Activated T-cell treated with anti-CD3 and anti-CD28 coated beads, Interleukin-2, amount 50 U/mL, for 4 hours (primary cell): ENCODE measurements around the gene DPYD. TPM values are rescaled to one million over a fixed set of nuclear protein-coding genes. Genes with fewer than 3 reads are reported as not detected.

Experiments used
- ATAC-seq, 2 donors: fragments of 200-7000 bp; cut with Tn5 transposase; one replicate each; pipeline ENCODE4 v1.10.0; 2021
- DNase-seq: peaks from one replicate; pipeline ENCODE4 v3.0.0-alpha.2; 2020
- H3K27me3 Mint-ChIP-seq: one replicate; pipeline ENCODE4 v1.8.0; 2021; ENCODE audit warnings: low read depth, mixed read lengths
- H3K36me3 Mint-ChIP-seq: one replicate; pipeline ENCODE4 v1.8.0; 2022; ENCODE audit warnings: mixed read lengths; ENCODE audit not compliant: insufficient read depth
- H3K4me1 Mint-ChIP-seq: one replicate; pipeline ENCODE4 v1.8.0; 2021; ENCODE audit warnings: low read depth, mixed read lengths
- H3K4me3 Mint-ChIP-seq: one replicate; pipeline ENCODE4 v1.8.0; 2021; ENCODE audit warnings: mild to moderate bottlenecking, moderate library complexity, mixed read lengths
- H3K9me3 Mint-ChIP-seq: one replicate; pipeline ENCODE4 v1.8.0; 2021; ENCODE audit warnings: mixed read lengths
- total RNA-seq, 3 donors: library from RNA; stranded (reverse); gene quantifications; one replicate each; pipeline ENCODE4 v1.2.1, GENCODE V29; 2021

DPYD gene
- 1 to 10 TPM; 2.1 to 3.5 (median 2.8) TPM for total RNA-seq

DNA sequence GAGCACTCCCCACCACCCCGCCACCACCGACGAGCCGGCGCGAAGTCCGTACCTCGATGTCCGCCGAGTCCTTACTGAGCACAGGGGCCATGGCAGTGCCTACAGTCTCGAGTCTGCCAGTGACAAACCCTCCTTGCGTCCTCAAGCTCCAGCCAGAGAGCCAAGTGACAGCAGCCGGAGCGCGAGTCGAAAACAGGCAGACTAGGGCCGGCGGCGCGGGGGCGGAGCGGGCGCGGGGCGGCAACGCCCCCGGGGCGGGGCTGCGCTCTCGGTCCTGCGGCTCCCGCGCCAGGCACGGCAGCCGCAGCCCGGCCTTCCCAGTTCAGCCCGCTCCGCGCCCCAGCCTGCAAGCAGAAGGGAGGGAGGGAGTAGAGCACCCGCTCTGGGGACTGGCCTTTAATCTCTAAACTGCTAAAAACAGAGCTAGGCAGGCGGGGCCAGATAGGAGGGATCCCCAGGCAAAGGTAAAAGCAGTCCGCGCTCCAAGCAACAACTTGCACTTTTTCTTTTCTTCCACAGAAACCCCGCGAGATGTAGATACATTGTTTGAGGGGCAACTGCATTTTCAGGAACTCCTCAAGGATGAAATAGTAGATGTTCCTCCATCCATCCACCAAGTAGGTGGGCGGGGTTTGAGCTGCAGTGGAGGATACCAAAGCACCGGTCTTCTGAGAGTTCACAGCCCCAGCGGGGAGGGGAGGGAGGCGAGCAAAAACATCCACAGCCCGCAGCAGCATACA lies at the start of gene DPYD:
Gene DPYD, minus strand, starts transcription at position 203 of the 740 bp plus-strand sequence. Its CDS starts 112 bp downstream, at position 91.
- no peaks in the 10 kb centered on the region for H3K27me3 Mint-ChIP-seq

DNA sequence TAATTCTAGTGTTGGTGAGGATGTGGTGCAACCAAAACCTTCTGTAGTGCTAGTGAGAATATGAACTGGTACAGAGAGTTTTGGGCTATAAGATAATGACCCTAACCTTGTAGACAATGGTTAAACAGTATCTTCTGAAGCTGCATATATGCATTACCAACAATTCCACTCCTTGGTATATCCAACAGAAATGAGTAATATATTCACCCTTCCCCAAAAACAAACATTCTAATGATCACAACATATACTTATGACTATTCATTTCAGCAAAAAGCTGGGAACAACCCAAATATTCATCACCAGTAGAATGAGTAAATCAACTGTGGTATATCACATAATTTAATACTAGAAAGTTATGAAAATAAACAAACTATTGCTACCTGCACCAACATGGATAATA lies 39.6 kb upstream of the DPYD start:
- ATAC-seq (no peak), DNase-seq (no peak)
- Mint-ChIP-seq H3K36me3 (no peaks in the 10 kb centered on the region), H3K4me3 (no peak overlapping the region), H3K9me3 (peaks cover 3% of the 10 kb centered on the region), H3K4me1 (no peaks in the 10 kb centered on the region), H3K27me3 (peaks cover 14% of the 10 kb centered on the region)

More for the DNA sequence above, at the start of gene DPYD:
- peak within 1 kb of the TSS; percentile 87 for H3K4me3 Mint-ChIP-seq
- H3K9me3 Mint-ChIP-seq, result no peaks in the 10 kb centered on the region
- ATAC-seq (peak; percentile 87 to 88), DNase-seq (peak; percentile 74)
- H3K4me1 Mint-ChIP-seq, result peaks cover 43% of the 10 kb centered on the region
- no peaks in the 10 kb centered on the region for H3K36me3 Mint-ChIP-seq

DNA sequence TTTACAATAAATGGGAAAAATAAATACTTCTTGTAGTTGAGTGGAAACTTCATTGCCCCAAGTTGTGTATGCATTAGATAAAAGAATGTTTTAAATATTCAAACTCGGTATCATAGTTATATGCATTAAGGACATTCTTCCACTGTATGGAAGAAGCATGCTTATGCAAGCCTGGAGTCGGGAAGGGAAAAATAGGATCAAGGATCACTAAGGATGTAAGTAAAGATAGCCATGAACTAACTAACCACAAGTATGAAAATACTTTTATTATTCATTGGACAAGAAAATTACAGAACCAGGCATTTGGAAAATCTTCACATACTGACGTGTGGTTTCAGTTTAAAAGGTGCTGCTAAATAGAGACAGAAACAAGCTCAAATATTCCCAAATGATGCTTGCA lies 26.9 kb upstream of the DPYD start:
- no peak for ATAC-seq
- no peaks in the 10 kb centered on the region for H3K27me3 Mint-ChIP-seq
- H3K36me3 Mint-ChIP-seq, result no peaks in the 10 kb centered on the region
- no peaks in the 10 kb centered on the region for H3K9me3 Mint-ChIP-seq
- no peak for DNase-seq
- no peak overlapping the region for H3K4me3 Mint-ChIP-seq
- peaks cover 9% of the 10 kb centered on the region for H3K4me1 Mint-ChIP-seq

DNA sequence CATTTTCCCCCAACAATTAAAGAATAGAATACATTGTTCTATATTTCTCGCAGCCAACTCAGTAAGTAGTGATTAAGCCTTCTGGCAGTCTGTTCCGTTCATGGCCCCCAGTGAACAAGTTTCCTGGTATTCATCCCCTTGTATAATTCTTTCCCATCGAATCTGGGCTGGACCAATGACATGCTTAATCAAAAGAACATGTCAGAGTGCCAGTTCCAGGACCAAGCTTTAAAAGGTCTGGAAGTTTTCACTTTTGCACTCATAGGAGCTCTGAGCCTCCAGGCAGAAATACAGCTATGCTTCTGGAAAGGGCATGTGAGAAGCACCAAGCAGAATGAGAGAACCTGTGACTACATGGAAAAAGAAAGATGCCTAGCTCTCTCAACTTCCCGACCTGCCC lies 22.5 kb upstream of the DPYD start:
- Mint-ChIP-seq H3K27me3 (no peaks in the 10 kb centered on the region), H3K4me1 (peaks cover 24% of the 10 kb centered on the region), H3K4me3 (no peak overlapping the region), H3K9me3 (no peaks in the 10 kb centered on the region), H3K36me3 (no peaks in the 10 kb centered on the region)
- ATAC-seq (no peak), DNase-seq (no peak)

DNA sequence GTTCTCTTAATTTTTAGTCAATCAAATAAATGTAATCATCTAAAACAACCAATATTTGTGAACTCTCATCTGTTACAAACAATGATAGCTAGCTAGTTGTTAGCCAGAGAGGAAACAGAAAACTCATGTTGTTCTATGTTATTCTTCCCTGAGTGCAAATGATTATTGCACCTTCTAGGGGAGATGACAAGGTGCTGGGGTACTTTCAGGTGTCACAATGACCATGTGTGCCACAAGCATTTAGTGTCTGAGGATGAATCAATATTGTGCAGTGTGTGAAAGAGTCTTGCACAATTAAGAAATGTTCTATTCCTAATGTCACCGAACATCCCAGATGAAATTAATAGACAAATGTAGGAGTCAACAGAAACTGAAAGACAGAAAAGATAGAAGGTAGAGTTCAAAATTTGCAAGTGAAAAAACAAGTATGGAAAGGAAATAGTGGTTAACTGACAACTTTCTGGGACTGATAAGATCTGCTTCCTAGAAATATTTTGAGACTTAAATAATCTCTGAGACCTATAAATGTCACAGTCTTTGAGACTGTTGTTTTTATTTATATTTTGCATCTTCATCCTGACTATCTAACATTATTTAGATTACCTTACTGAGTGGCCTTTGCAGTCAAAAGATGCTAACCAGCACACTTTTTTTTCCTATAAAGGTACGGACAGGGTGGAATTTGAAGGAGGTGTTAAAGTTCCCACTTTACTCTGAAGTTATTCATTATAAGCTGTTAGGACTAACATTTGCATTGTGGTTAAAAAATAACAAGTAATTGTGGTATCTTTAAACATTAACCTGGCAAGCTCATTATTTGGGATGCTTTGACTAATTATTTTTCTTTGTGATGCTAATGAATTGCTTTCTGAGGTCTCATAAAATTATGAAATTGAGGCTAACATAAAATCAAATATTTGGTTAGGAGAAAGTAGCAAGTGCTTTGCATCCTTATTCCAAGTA lies 21.6 kb upstream of the DPYD start:
- peak in 1 of 2 donors; percentile 46 for ATAC-seq
- Mint-ChIP-seq H3K9me3 (no peaks in the 10 kb centered on the region), H3K4me3 (peak overlapping the region; percentile 50)

DNA sequence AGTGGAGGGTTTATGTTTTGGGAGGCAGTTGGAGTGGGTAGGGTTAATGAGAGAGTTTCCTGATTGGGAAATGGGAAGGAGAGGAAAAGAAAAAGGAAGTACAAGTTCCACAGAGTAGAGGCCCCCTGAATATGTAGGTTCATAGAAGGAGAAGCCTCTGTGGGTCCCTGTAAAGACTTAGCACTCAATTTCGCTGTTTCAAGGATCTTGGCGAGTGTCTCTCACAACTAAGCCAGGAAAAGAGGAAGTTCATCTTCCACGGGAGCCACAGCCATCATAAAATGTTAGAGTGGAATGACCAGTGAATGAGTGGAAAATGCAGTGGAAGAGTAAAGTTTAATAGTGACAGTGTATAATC lies 17.4 kb upstream of the DPYD start:
- DNase-seq (no peak), ATAC-seq (no peak)
- Mint-ChIP-seq H3K27me3 (peaks cover 3% of the 10 kb centered on the region), H3K4me3 (no peak overlapping the region), H3K36me3 (no peaks in the 10 kb centered on the region), H3K9me3 (no peaks in the 10 kb centered on the region), H3K4me1 (peaks cover 28% of the 10 kb centered on the region)

More for the DNA sequence above, 21.6 kb upstream of the DPYD start:
- DNase-seq, result no peak
- peaks cover 28% of the 10 kb centered on the region for H3K4me1 Mint-ChIP-seq
- no peaks in the 10 kb centered on the region for H3K36me3 Mint-ChIP-seq
- no peaks in the 10 kb centered on the region for H3K27me3 Mint-ChIP-seq

DNA sequence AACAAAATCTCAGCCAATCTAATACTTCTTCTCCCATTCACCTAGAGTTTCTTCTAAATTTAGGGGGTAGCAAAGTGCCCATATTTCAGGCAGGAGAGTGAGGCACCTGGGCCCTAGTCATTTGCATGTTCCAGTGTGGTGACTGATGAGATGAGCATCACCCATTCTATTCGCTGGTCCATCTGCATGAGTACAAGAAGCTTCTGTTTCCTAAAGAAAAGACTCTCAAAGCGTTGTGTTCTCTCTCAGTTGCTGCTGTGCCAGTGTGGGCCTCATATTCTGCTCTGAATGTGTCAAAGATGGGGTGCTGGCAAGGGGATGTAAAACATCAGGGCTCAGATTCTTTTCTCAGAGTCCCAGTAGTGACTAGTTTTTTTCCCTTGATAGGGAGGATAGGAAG lies 16.1 kb upstream of the DPYD start:
- peaks cover 17% of the 10 kb centered on the region for H3K4me1 Mint-ChIP-seq
- H3K9me3 Mint-ChIP-seq, result no peaks in the 10 kb centered on the region
- H3K27me3 Mint-ChIP-seq, result peaks cover 3% of the 10 kb centered on the region
- ATAC-seq (no peak), DNase-seq (no peak)
- H3K4me3 Mint-ChIP-seq, result no peak overlapping the region
- no peaks in the 10 kb centered on the region for H3K36me3 Mint-ChIP-seq

DNA sequence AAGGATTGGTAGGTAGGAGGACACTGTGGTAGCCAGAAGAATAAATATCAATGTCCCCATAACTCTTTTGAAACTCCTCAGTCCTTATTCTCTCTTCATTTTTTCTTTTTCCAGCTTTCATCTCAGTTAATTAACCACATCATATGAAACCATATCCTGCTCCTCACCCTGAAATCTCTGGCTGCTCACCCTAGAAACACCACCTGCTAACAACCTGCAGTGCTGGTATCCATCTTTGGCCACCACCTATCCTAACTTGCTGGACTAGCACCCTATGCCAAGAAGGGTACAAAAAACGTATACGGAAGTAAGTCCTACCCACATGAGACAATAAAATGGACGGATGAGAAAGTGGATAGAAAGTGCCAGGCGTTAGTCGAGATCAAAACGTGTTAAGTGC lies 13.7 kb upstream of the DPYD start:
- no peak overlapping the region for H3K4me3 Mint-ChIP-seq
- H3K9me3 Mint-ChIP-seq, result no peaks in the 10 kb centered on the region
- DNase-seq, result no peak
- ATAC-seq, result no peak
- H3K27me3 Mint-ChIP-seq, result peaks cover 3% of the 10 kb centered on the region
- H3K36me3 Mint-ChIP-seq, result no peaks in the 10 kb centered on the region
- H3K4me1 Mint-ChIP-seq, result peaks cover 10% of the 10 kb centered on the region

DNA sequence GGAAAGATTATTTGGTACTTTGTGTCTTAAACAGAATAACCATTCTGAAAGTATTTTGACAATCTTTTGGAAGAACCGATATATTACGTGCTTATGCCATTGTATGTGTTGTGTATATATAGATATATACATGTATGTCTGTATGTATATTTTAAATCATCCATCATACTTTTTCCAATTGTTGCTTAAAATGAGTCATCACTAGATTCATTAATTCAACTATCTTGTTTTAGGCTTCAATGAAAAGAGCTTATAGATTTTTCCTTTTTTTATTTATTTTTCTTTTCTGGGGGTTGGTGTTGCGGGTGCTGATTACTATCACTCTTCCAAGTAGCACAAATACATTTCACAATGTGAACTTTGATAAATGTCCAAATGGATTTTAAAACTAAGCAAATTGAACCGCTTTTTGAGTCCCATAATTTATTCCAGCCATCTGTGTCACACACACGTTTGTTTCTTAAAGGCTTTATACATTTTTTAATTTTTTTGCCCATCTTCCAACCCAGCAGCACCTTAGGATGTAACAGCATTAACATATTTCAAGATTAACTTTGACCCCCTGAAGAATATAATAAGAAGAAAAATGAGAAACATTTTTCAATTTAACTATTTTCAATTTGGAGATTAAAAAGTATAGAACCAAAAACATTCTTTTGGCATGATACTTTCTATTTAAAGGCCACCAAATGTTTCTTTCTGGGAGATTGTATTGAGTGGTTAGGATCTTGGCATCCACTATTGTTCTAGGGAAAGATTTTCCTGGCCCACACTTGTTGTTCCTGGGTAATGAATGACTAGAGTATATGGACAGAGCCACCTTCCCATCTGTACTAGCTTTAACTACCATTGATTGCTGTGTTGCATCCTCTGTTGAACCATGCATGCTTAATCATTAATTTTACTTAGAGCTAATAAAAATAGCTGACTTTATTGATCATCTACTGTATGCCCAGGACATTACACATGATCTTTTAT lies 9.3 kb upstream of the DPYD start:
- no peak for DNase-seq
- no peak for ATAC-seq
- Mint-ChIP-seq H3K4me3 (no peak overlapping the region), H3K36me3 (no peaks in the 10 kb centered on the region), H3K9me3 (no peaks in the 10 kb centered on the region), H3K4me1 (peaks cover 5% of the 10 kb centered on the region), H3K27me3 (peaks cover 3% of the 10 kb centered on the region)

DNA sequence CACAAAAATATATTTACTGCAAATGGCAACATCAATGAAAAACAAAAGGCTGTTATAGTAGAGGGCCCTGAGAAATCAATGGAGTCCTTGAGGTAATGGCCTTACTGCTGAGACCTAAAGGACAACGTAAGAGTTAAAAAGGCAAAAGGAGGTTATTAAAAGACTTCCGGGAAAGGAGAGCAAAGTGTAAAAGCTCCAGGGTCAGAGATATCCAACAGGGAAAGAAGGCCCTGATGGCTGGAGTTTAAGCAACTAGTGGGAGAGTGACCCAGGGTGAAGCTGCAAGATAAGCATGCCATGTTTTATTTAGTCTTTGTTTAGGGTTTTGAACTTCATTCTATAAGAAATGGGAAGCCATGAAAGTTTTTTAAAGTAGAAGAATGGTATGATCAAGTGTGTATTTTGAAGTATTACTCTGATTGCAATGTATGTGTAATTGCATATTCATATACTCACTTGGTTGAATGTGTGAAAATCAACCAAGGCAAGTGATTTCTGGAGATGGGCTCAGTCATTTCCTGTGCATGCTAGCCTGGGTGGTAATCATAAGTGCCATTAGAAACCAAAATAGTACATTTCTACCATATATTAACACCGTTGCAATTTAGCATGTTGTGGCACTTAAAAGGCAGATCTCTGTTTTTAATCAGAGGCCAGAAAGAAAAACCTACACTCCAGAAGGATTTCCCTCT lies 5.3 kb upstream of the DPYD start:
- no peak for ATAC-seq
- H3K4me3 Mint-ChIP-seq, result no peak overlapping the region
- DNase-seq, result no peak

DNA sequence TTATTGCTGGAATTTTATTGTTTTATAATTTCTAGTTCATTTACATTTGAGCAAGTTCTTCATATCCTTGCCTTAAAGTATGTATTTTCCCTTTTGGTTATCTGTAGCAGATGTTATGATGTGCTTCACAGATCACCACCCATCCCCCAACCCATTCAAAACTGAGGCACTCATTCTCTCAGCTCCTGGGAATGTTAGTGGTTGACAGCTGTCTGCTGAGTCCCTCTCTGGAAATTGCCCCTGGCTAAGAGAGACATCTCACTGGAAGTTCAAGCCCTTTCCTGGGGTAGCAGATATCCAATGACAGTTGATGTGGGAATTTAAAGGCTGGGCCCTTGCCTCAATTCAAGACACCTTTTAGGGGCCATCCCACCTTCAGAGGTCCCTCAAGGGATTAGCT lies 4.3 kb upstream of the DPYD start:
- no peak overlapping the region for H3K4me3 Mint-ChIP-seq
- peaks cover 12% of the 10 kb centered on the region for H3K4me1 Mint-ChIP-seq
- H3K9me3 Mint-ChIP-seq, result no peaks in the 10 kb centered on the region
- no peak for DNase-seq
- H3K27me3 Mint-ChIP-seq, result no peaks in the 10 kb centered on the region
- no peak for ATAC-seq
- no peaks in the 10 kb centered on the region for H3K36me3 Mint-ChIP-seq

More for the DNA sequence above, 5.3 kb upstream of the DPYD start:
- no peaks in the 10 kb centered on the region for H3K27me3 Mint-ChIP-seq
- no peaks in the 10 kb centered on the region for H3K9me3 Mint-ChIP-seq
- no peaks in the 10 kb centered on the region for H3K36me3 Mint-ChIP-seq
- peaks cover 11% of the 10 kb centered on the region for H3K4me1 Mint-ChIP-seq

DNA sequence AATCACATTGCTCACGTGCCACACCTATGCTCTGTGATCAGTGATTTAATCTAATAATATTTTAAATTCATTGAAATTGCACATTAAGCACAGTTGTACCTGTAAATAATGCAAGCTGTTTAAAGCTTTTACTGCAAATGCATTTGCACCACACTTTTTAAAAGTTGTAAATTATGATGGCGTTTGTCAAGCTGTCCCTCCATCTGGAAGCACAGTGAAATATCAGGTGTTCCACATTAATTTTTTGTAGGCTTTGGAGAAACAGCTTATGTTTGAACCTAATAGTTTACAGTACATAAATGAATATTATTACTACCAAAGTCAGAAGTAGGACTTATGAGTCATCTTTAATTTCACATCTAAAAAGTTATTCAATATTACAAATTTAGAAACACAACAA lies 3.0 kb upstream of the DPYD start:
- Mint-ChIP-seq H3K9me3 (no peaks in the 10 kb centered on the region), H3K4me3 (no peak overlapping the region), H3K4me1 (peaks cover 21% of the 10 kb centered on the region), H3K36me3 (no peaks in the 10 kb centered on the region), H3K27me3 (no peaks in the 10 kb centered on the region)
- DNase-seq (no peak), ATAC-seq (no peak)

DNA sequence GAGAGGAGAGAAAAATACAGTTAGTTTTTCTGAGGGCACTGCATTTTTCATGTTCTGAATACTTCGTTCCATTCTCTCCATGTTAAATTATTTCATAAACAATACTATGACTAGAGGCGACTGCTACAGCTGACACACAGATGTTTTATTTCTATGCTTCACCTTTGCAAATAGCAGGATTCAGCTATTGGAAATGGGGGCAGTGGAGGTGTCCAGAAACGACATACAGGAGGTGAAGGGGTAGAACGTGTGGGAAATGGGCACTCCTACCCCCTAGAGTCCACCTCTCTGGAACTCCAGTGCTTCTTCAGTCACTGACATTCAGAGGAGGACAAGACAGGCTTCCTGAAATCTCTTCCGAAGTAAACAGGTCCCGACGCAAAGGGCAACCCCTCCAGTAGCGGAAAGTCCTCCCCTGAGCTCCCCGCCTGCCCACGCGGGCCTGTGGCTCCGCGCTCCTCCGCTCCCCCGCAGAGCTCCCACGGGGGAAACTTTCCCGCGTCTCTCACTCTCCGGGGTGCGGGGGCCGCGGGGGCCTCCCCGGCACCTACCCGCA lies 480 bp downstream of the DPYD start:
- no peaks in the 10 kb centered on the region for H3K9me3 Mint-ChIP-seq
- peak overlapping the region; percentile 87 for H3K4me3 Mint-ChIP-seq
- ATAC-seq (peak in 1 of 2 donors; percentile 59), DNase-seq (peak; percentile 54)
- no peaks in the 10 kb centered on the region for H3K36me3 Mint-ChIP-seq
- H3K4me1 Mint-ChIP-seq, result peaks cover 47% of the 10 kb centered on the region
- H3K27me3 Mint-ChIP-seq, result no peaks in the 10 kb centered on the region
